ENCODE results near the gene LONP1.
"Not testable (repeated sequence)": the region's sequence is repeated elsewhere in the genome, so short reads cannot be mapped to it uniquely, and the experiment has no call there.

Gene LONP1

DNA sequence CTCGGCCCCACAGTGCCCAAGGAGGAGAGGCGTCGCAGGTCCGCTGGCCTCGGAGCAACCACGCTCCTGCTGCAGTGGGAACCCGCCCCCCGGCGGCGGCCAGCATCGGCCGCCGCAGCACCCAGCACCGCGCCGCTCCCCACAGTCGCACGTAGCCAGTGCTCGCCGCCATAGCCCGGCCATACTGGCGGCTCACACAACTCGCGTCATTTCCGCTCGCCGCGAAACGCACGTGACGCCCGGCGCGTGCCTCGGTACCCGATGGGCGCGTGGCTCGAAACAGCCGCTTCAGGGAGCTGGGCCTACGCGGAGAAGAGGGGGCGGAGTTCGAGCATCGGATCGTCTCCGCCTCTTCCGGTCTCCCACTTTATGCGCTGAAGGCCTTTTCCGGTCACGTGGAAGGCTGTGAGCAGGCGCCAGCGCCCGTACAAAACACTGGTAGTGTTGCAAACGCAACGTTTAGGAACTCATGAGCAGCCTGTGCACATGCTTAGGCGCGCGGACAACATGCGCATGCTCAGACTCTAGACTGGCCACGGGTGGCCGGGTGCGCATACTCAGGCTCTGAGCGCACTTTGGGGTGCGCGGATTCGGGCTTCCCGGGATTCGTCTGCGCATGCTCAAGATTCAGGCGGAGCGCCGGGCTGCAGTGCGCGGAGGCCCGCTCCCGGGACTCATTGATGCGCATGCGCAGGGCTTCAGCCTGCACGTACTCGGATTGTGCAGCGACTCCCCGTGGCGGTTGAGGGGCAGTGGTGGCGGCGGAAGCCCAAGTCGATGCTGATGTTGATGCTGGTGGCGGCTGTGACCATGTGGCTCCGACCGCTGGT is at the start of gene LONP1, which contains the start of gene CATSPERD:
Gene LONP1 (minus strand): TSS at position 186 of the 830 bp plus-strand sequence. CDS start 14 bp downstream, at position 172.
Gene CATSPERD (plus strand): TSS at position 677 of the 830 bp plus-strand sequence. CDS start 101 bp downstream, at position 778.
- DNase-seq (ENCODE audit: low read depth in 2 of 2): peak; percentile 95

GRCh38 chr19:5767949-5768348 is 48.0 kb upstream of the LONP1 start:
- DNase-seq (ENCODE audit: low read depth in 2 of 2): no peak

- no peak for DNase-seq (ENCODE audit: low read depth in 2 of 2)
Measured at GRCh38 chr19:5765220-5765619, 45.3 kb upstream of the LONP1 start.

DNA sequence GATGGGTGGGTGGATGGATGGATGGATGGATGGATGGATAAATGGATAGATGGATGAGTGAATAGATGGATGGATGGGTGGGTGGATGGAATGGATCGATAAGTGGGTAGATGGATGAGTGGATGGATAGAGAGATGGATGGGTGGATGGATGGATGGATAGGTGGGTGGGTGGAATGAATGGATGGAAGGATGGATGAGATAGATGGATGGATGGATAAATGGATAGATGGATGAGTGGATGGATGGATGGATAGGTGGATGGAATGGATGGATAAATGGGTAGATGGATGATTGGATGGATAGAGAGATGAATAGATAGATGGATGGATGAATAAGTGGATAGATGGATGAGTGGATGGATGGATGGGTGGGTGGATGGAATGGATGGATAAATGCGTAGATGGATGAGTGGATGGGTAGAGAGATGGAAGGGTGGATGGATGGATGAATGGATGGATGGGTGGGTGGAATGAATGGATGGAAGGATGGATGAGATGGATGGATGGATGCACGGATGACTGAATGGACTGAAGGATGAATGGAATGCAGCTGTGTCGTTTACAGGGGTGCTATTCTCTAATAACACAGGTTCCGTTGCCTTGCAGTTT is 42.8 kb upstream of the LONP1 start:
- DNase-seq (ENCODE audit: low read depth in 2 of 2): no peak

- DNase-seq (ENCODE audit: low read depth in 2 of 2): no peak
Measured at GRCh38 chr19:5753743-5754142, 33.8 kb upstream of the LONP1 start.

DNA sequence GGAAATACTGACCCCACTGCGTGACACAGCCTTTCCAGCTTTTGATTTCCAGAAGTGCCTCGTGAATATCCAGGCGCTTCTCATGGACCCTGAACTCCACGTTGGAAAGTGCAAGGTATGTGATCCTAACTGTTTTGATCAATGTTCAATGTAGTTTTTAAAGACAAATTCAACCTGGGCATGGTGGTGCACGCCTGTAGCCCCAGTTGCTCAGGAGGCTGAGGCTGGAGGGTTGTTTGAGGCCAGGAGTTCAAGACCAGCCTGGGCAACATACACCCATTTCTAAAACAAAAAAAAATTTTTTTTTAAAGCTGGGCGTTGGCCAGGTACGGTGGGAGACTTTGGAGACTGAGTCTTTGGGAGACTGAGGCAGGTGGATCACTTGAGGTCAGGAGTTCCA is 31.8 kb upstream of the LONP1 start:
- DNase-seq (ENCODE audit: low read depth in 2 of 2): no peak

GRCh38 chr19:5749505-5749904 is 29.6 kb upstream of the LONP1 start:
- no peak for DNase-seq (ENCODE audit: low read depth in 2 of 2)

DNA sequence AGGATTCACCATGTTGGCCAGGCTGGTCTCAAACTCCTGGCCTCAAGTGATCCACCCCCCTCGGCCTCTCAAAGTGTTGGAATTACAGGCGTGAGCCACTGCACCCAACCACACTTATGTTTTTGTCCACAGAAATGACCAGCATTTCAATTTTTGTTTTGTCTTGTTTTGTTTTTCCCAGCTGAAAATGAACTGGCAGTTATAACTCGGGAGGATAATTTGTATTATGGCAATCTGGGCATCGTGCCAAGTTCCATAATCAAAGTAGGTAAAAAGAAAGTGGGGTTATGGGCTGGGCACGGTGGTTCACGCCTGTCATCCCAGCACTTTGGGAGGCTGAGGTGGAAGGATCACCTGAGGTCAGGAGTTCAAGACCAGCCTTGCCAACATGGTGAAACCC is 29.0 kb upstream of the LONP1 start:
- not testable (repeated sequence) for DNase-seq (ENCODE audit: low read depth in 2 of 2)

- not testable (repeated sequence) for DNase-seq (ENCODE audit: low read depth in 2 of 2)
Measured at GRCh38 chr19:5744999-5745398, 25.1 kb upstream of the LONP1 start.

- DNase-seq (ENCODE audit: low read depth in 2 of 2): no peak
Measured at GRCh38 chr19:5743630-5744029, 23.7 kb upstream of the LONP1 start.

DNA sequence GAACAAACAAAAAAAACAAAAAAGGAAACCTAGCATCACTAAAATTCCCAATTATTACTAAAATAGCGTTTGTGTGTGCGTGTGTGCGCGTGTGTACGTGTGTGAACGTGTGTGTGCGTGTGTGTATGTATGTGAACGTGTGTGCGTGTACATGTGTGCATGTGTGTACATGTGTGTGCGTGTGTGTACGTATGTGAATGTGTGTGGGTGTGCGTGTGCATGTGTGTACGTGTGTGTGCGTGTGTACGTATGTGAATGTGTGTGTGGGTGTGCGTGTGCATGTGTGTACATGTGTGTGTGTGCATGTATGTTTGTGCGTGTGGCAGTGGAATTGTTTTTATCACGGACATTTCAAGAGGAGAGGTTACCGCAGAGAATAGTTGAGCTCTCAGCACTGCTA is 22.1 kb upstream of the LONP1 start:
- no peak for DNase-seq (ENCODE audit: low read depth in 2 of 2)

DNA sequence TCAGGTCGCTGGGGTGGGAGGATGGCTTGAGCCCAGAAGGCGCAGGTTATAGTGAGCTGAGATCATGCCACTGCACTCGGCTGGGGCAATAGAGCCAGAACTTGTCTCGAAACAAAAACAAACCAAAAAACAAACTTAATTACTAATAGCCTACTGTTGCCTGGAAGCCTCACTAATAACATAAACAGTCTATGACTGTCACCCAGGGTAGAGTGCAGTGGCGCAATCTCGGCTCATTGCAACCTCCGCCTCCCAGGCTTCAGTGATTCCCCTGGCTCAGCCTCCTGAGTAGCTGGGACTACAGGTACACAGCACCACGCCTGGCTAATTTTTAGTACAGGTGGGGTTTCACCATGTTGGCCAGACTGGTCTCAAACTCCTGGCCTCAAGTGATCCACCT is 18.5 kb upstream of the LONP1 start:
- no peak for DNase-seq (ENCODE audit: low read depth in 2 of 2)

DNA sequence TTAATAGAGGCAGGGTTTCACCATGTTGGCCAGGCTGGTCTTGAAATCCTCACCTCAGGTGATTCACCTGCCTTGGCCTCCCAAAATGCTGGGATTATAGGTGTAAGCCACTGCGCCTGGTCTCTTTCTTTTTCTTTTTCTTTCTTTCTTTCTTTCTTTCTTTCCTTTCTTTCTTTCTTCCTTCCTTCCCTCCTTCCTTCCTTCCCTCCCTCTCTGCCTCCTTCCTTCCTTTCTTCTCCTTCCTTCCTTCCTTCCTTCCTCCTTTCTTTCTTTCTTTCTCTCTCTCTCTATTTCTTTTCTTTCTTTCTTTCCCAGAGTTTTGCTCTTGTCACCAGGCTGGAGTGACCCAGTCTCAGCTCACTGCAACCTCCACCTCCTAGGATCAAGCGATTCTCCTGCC is 13.2 kb upstream of the LONP1 start:
- not testable (repeated sequence) for DNase-seq (ENCODE audit: low read depth in 2 of 2)

DNA sequence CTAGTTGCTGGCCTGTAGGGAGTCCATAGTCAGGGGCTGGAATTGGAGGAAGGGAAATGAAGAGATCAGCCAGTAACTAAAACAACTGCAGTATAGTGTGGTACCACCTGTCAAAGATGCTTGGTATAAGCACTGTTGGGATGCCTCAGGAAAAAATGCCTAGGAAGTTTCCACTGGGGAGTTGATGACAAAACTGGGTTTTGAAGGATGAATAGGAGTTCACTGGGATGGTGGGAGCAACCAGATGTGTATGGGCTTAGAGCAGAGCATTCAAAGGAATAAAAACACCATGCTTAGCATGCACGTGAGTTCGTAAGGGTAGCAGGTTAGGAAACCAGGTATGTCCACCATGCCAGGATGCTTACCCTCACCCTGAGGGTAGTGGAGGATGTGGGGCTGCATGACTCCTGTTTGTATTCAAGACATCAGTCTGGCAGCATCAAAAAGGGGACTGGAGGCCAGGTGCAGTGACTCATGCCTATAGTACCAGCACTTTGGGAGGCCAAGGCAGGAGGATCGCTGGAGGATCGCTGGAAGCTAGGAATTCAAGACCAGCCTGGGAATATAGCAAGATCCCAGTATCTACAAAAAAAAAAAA is 7.6 kb upstream of the LONP1 start:
- no peak for DNase-seq (ENCODE audit: low read depth in 2 of 2)

GRCh38 chr19:5719274-5719960 is 529 bp downstream of the LONP1 start:
- DNase-seq (ENCODE audit: low read depth in 2 of 2): no peak

GRCh38 chr19:5718579-5719273 is 1.2 kb downstream of the LONP1 start:
- DNase-seq (ENCODE audit: low read depth in 2 of 2): peak in 1 of 2 experiments; percentile 60

DNA sequence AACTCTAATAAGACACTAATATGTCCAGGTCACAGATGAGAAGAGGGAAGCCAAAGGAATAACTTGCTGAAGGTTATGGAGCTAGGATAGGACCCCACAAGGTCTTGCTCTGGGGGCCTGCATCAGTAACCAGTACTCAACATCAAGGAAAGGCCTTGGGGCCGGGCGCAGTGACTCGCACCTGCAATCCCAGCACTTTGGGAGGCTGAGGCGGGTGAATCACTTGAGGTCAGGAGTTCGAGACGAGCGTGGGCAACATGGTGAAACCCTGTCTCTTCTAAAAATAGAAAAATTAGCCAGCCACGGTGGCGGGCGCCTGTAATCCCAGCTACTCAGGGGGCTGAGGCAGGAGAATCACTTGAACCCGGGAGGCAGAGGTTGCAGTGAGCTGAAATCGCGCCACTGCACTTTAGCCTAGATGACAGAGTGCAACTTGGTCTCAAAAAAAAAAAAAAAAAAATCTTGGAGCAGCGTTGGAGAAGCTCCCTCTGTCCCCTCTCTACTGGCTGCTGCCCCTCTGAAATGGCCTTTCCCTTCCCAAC is 1.8 kb downstream of the LONP1 start:
- DNase-seq (ENCODE audit: low read depth in 2 of 2): no peak

GRCh38 chr19:5717215-5717935 is 2.6 kb downstream of the LONP1 start:
- DNase-seq (ENCODE audit: low read depth in 2 of 2): no peak

GRCh38 chr19:5714816-5715215 is 5.1 kb downstream of the LONP1 start:
- DNase-seq (ENCODE audit: low read depth in 2 of 2): no peak

- no peak for DNase-seq (ENCODE audit: low read depth in 2 of 2)
Measured at GRCh38 chr19:5713228-5713627, 6.7 kb downstream of the LONP1 start.
